Measurements from ENCODE around the gene KHDC3L. TPM values are rescaled to one million over a fixed set of nuclear protein-coding genes. Genes with fewer than 3 reads are reported as not detected.

The KHDC3L gene
- total RNA-seq, 1 experiment from 2014 or later, result not detected

DNA sequence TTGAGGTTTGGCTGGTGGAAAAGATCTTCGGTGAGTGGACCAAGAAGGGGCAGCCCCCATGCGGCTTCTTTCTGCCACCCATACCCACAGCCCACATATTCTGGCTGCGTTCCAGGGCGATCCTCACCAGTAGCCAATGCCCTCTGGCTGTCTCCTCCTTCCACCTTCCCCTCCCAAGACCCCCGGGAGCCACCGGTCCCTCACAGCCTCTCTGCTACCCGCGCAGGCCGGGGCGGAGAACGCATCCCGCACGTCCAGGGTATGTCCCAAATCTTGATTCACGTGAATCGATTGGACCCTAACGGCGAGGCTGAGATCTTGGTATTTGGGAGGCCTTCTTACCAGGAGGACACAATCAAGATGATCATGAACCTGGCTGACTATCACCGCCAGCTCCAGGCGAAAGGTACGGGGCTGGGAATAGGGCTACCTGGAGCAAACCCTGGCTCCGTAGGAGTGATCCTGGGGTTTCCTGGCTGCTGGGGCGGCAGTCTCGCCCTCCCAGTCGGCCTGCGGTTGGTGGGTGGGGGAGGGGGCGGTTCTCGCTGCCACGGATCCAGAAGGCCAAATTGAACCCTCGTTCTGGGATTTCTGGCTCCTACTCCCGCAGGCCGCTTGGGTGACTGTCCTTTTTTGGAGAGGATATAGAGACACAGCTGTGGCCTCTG is 545 bp downstream of the KHDC3L start:
- no peak for DNase-seq (ENCODE audit: low read depth, low spot score)
- POLR2A ChIA-PET, result interaction anchor here (0.7 kb wide), 1 partner anchor 505 kb away, joined by 4 read pairs; no protein-coding TSS in a partner anchor

DNA sequence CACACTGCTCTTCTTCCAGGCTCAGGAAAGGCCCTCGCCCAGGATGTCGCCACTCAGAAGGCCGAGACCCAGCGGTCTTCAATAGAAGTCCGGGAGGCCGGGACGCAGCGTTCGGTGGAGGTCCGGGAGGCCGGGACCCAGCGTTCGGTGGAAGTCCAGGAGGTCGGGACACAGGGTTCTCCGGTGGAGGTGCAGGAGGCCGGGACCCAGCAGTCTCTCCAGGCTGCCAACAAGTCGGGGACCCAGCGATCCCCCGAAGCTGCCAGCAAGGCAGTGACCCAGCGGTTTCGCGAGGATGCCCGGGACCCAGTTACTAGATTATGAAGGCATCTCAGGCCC is 1.0 kb downstream of the KHDC3L start:
- intact Hi-C loops (cut with micrococcal nuclease; ENCODE audit: unreplicated experiment) (no loop called here), in situ Hi-C loops (cut with HindIII; ENCODE audit: low pct_unique_long_range_greater_than_20kb, low sequenced_read_pairs) (no loop called here)
- TF ChIP-seq, protein P1, sequence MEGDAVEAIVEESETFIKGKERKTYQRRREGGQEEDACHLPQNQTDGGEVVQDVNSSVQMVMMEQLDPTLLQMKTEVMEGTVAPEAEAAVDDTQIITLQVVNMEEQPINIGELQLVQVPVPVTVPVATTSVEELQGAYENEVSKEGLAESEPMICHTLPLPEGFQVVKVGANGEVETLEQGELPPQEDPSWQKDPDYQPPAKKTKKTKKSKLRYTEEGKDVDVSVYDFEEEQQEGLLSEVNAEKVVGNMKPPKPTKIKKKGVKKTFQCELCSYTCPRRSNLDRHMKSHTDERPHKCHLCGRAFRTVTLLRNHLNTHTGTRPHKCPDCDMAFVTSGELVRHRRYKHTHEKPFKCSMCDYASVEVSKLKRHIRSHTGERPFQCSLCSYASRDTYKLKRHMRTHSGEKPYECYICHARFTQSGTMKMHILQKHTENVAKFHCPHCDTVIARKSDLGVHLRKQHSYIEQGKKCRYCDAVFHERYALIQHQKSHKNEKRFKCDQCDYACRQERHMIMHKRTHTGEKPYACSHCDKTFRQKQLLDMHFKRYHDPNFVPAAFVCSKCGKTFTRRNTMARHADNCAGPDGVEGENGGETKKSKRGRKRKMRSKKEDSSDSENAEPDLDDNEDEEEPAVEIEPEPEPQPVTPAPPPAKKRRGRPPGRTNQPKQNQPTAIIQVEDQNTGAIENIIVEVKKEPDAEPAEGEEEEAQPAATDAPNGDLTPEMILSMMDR (IDR thresholded peaks at IDR 0.05), result no peak
- TF ChIP-seq POLR2AphosphoS5 (IDR thresholded peaks at IDR 0.05; ENCODE audit: low read depth, low read length) (no peak), SIN3A (IDR thresholded peaks at IDR 0.05; ENCODE audit: borderline replicate concordance, insufficient read depth, low read depth, low read length) (no peak), TCF7L2 (IDR thresholded peaks at IDR 0.05; ENCODE audit: low read depth, low read length) (no peak)
- TF ChIP-seq, protein P2, sequence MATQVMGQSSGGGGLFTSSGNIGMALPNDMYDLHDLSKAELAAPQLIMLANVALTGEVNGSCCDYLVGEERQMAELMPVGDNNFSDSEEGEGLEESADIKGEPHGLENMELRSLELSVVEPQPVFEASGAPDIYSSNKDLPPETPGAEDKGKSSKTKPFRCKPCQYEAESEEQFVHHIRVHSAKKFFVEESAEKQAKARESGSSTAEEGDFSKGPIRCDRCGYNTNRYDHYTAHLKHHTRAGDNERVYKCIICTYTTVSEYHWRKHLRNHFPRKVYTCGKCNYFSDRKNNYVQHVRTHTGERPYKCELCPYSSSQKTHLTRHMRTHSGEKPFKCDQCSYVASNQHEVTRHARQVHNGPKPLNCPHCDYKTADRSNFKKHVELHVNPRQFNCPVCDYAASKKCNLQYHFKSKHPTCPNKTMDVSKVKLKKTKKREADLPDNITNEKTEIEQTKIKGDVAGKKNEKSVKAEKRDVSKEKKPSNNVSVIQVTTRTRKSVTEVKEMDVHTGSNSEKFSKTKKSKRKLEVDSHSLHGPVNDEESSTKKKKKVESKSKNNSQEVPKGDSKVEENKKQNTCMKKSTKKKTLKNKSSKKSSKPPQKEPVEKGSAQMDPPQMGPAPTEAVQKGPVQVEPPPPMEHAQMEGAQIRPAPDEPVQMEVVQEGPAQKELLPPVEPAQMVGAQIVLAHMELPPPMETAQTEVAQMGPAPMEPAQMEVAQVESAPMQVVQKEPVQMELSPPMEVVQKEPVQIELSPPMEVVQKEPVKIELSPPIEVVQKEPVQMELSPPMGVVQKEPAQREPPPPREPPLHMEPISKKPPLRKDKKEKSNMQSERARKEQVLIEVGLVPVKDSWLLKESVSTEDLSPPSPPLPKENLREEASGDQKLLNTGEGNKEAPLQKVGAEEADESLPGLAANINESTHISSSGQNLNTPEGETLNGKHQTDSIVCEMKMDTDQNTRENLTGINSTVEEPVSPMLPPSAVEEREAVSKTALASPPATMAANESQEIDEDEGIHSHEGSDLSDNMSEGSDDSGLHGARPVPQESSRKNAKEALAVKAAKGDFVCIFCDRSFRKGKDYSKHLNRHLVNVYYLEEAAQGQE (IDR thresholded peaks at IDR 0.05; ENCODE audit: insufficient read depth in 1 of 2, low read depth in 2 of 2, low read length in 1 of 2), result no peak
- CTCF ChIA-PET, result no interaction called here
- POLR2A ChIA-PET, result no interaction called here
- H3K36me3 ChIP-seq (ENCODE audit: control insufficient read depth, insufficient read depth, low read length), result no peaks in the 10 kb centered on the region
- BruUV-seq (replicated peaks), result no TSS peak
- H3K27ac ChIP-seq (ENCODE audit: low read length), result no peak overlapping the region
- DNase-seq (ENCODE audit: low read depth, low spot score) (no peak), ATAC-seq (no peak)
- no peaks in the 10 kb centered on the region for H3K4me1 ChIP-seq (ENCODE audit: control insufficient read depth, insufficient read depth, low read length)
- H3K4me3 ChIP-seq (ENCODE audit: low read depth in 2 of 2, low read length in 2 of 2), result no peak overlapping the region
- no peaks in the 10 kb centered on the region for H3K27me3 ChIP-seq (ENCODE audit: control insufficient read depth, insufficient read depth, low read length)
- no peaks in the 10 kb centered on the region for H3K9me3 ChIP-seq (ENCODE audit: control insufficient read depth, insufficient read depth, low read depth, low read length)

More for the DNA sequence above, 545 bp downstream of the KHDC3L start:
- in situ Hi-C loops (cut with HindIII; ENCODE audit: low pct_unique_long_range_greater_than_20kb, low sequenced_read_pairs) (no loop called here), intact Hi-C loops (cut with micrococcal nuclease; ENCODE audit: unreplicated experiment) (no loop called here)
- no peak for ATAC-seq
- no peaks in the 10 kb centered on the region for H3K4me1 ChIP-seq (ENCODE audit: control insufficient read depth, insufficient read depth, low read length)
- H3K27ac ChIP-seq (ENCODE audit: low read length), result no peak overlapping the region
- no peak overlapping the region for H3K4me3 ChIP-seq (ENCODE audit: low read depth in 2 of 2, low read length in 2 of 2)
- no peaks in the 10 kb centered on the region for H3K36me3 ChIP-seq (ENCODE audit: control insufficient read depth, insufficient read depth, low read length)
- BruUV-seq (replicated peaks), result no TSS peak
- no peaks in the 10 kb centered on the region for H3K9me3 ChIP-seq (ENCODE audit: control insufficient read depth, insufficient read depth, low read depth, low read length)
- TF ChIP-seq, protein P1 (IDR thresholded peaks at IDR 0.05), result no peak
- TF ChIP-seq SIN3A (IDR thresholded peaks at IDR 0.05; ENCODE audit: borderline replicate concordance, insufficient read depth, low read depth, low read length) (no peak), POLR2AphosphoS5 (IDR thresholded peaks at IDR 0.05; ENCODE audit: low read depth, low read length) (no peak), TCF7L2 (IDR thresholded peaks at IDR 0.05; ENCODE audit: low read depth, low read length) (no peak)
- TF ChIP-seq, protein P2 (IDR thresholded peaks at IDR 0.05; ENCODE audit: insufficient read depth in 1 of 2, low read depth in 2 of 2, low read length in 1 of 2), result no peak
- CTCF ChIA-PET, result no interaction called here
- H3K27me3 ChIP-seq (ENCODE audit: control insufficient read depth, insufficient read depth, low read length), result no peaks in the 10 kb centered on the region

Data from Panc1 (cell line).